Activated B cell treated with CpG ODN at 0.5 μM for 24 hours (primary cell): ENCODE measurements around the gene TFPT. TPM values are rescaled to one million over a fixed set of nuclear protein-coding genes. Genes with fewer than 3 reads are reported as not detected.

Source experiments
- ATAC-seq: fragments of 200-7000 bp; cut with Tn5 transposase; one replicate; pipeline ENCODE4 v1.10.0; 2021; ENCODE audit warnings: low read depth, mild to moderate bottlenecking, moderate library complexity
- CTCF ChIA-PET: fragments of 350-600 bp; sonication (Branson Sonifier 250); formaldehyde crosslinking; loops from one replicate; lab custom pipeline; 2021; ENCODE audit warnings: antibody characterized with exemption; lab: Charles Lee
- POLR2A ChIA-PET: fragments of 350-600 bp; sonication (Branson Sonifier 250); formaldehyde crosslinking; loops from one replicate; lab custom pipeline; 2021; ENCODE audit warnings: antibody characterized with exemption; lab: Charles Lee
- DNase-seq: peaks from one replicate; pipeline ENCODE4 v3.0.0; 2022
- H3K27ac Mint-ChIP-seq: one replicate; pipeline ENCODE4 v1.8.0; 2020; ENCODE audit warnings: mixed read lengths
- H3K27me3 Mint-ChIP-seq: one replicate; pipeline ENCODE4 v1.8.0; 2021; ENCODE audit warnings: mixed read lengths
- H3K36me3 Mint-ChIP-seq: one replicate; pipeline ENCODE4 v1.8.0; 2021; ENCODE audit warnings: low read depth, mixed read lengths
- H3K4me1 Mint-ChIP-seq: one replicate; pipeline ENCODE4 v1.8.0; 2021; ENCODE audit warnings: mixed read lengths
- H3K4me3 Mint-ChIP-seq: one replicate; pipeline ENCODE4 v1.8.0; 2020; ENCODE audit warnings: mild to moderate bottlenecking, mixed read lengths
- H3K9me3 Mint-ChIP-seq: one replicate; pipeline ENCODE4 v1.8.0; 2020; ENCODE audit warnings: mixed read lengths
- intact Hi-C: fragments of 100-400 bp; cut with micrococcal nuclease; formaldehyde crosslinking; loops from one replicate; pipeline ENCODE4 v1.15.1; 2024
- total RNA-seq: library from RNA; stranded (reverse); gene quantifications from 2 replicates; pipeline ENCODE4 v1.2.3, GENCODE V29; 2022
- TF ChIP-seq, protein P1 (sequence below): fragments of 200-600 bp; IDR thresholded peaks from one replicate; pipeline ENCODE4 v1.8.0; 2022; ENCODE audit warnings: antibody characterized with exemption, mild to moderate bottlenecking

Gene TFPT
- total RNA-seq: 16.6 and 17.9 TPM in 2 replicates

- peaks cover 36% of the 10 kb centered on the region for H3K4me1 Mint-ChIP-seq
- intact Hi-C loops: loop anchor here (1.0 to 5.0 kb wide), 8 partner anchors 13 to 1292 kb away; partner anchors contain the start of genes CNOT3, LENG1, LENG8 and MYADM
- peaks cover 42% of the 10 kb centered on the region for H3K36me3 Mint-ChIP-seq
- DNase-seq (peak; percentile 90), ATAC-seq (peak; percentile 93)
- POLR2A ChIA-PET: interaction anchor here (0.5 to 3.1 kb wide), 20 partner anchors 8 to 1539 kb away, joined by 3 to 61 read pairs (median 4); partner anchors contain the start of genes CNOT3, FIZ1, LENG1 and LENG8
- H3K4me3 Mint-ChIP-seq: peak within 1 kb of the TSS; percentile 94
- no peaks in the 10 kb centered on the region for H3K27me3 Mint-ChIP-seq
- TF ChIP-seq, protein P1, sequence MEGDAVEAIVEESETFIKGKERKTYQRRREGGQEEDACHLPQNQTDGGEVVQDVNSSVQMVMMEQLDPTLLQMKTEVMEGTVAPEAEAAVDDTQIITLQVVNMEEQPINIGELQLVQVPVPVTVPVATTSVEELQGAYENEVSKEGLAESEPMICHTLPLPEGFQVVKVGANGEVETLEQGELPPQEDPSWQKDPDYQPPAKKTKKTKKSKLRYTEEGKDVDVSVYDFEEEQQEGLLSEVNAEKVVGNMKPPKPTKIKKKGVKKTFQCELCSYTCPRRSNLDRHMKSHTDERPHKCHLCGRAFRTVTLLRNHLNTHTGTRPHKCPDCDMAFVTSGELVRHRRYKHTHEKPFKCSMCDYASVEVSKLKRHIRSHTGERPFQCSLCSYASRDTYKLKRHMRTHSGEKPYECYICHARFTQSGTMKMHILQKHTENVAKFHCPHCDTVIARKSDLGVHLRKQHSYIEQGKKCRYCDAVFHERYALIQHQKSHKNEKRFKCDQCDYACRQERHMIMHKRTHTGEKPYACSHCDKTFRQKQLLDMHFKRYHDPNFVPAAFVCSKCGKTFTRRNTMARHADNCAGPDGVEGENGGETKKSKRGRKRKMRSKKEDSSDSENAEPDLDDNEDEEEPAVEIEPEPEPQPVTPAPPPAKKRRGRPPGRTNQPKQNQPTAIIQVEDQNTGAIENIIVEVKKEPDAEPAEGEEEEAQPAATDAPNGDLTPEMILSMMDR: no peak
- H3K9me3 Mint-ChIP-seq: no peaks in the 10 kb centered on the region
- peak within 1 kb of the TSS; percentile 98 for H3K27ac Mint-ChIP-seq
- CTCF ChIA-PET: interaction anchor here (1.0 kb wide), 1 partner anchor 22 kb away, joined by 4 read pairs; no protein-coding TSS in a partner anchor
Observed at GRCh38 chr19:54115109-54116063, at the start of gene TFPT, which contains the start of gene PRPF31. TFPT (minus strand) TSS chr19:54115657; CDS start chr19:54115269, 388 bp downstream. PRPF31 (plus strand) TSS chr19:54115754; CDS start chr19:54118279, 2,525 bp downstream.

DNA sequence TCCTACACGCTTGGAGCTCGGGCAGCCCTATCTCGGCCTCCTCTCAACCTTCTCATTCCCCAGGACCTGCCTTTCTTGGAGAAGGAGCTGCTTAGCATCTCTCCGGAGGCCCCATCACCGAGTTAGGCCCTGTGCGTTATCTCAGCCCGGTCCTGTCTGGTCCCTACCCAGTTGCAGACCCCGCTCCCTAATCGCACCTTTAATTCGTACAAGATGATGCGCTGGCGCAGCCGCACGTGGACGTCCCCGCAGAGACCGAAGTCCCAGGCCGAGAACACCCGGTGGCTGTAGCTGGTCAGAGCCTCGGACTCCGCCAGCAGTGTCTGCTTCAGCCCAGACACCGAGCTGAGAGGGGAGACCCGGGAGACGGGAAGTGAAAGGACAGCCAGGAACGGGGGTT lies 49.8 kb upstream of the TFPT start:
- TF ChIP-seq, protein P1: no peak
- no peak overlapping the region for H3K27ac Mint-ChIP-seq
- peaks cover 19% of the 10 kb centered on the region for H3K27me3 Mint-ChIP-seq
- H3K4me3 Mint-ChIP-seq: no peak overlapping the region
- ATAC-seq (no peak), DNase-seq (no peak)
- H3K36me3 Mint-ChIP-seq: peaks cover 1% of the 10 kb centered on the region
- intact Hi-C loops: loop anchor here (10.0 kb wide), 1 partner anchor 130 kb away; no protein-coding TSS in a partner anchor
- H3K4me1 Mint-ChIP-seq: peaks cover 39% of the 10 kb centered on the region
- POLR2A ChIA-PET: interaction anchor here (0.7 to 1.0 kb wide), 2 partner anchors 24 to 28 kb away, joined by 3 to 4 read pairs; partner anchors contain the start of genes CNOT3 and MBOAT7
- no peaks in the 10 kb centered on the region for H3K9me3 Mint-ChIP-seq
- CTCF ChIA-PET: no interaction called here

DNA sequence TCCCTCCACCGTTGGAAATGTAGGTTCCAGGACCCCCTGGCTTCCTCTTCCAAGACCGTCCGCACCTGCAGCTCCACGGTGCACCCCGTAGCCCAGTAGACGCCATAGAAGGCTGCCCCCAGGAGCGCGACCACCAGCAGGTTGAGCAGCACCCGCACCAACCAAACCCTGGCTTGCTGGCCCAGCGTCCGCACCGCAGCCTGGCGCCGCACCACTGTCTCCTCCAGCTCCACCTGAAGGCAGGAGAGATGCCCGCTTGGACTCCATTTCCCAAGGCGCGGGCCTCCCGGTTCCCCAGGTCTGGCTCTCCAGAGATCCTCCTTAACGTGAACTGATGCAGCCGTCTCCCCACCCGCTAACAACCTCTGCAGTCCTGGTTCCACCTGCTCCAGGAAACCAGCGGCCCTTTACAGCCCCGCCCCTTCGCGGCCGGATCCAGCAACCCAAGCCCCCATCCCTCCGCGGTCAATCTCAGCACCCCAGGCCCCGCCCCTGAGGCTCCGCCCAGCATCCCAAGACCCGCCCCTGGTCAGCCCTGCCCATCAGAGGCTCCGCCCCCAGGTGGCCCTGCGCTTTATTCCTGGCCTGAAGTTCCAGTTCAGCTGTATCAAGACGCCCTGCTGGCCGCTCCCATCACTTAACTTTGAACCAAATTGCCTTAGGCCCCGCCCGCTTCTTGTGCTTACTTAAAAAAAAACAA lies 49.1 kb upstream of the TFPT start:
- Mint-ChIP-seq H3K27ac (no peak overlapping the region), H3K36me3 (peaks cover 4% of the 10 kb centered on the region), H3K4me3 (no peak overlapping the region), H3K9me3 (no peaks in the 10 kb centered on the region), H3K4me1 (peaks cover 46% of the 10 kb centered on the region), H3K27me3 (peaks cover 19% of the 10 kb centered on the region)
- ChIA-PET CTCF (no interaction called here), POLR2A (interaction anchor here (0.7 kb wide), 1 partner anchor 25 kb away, joined by 4 read pairs; the partner anchor contains the start of gene MBOAT7)
- DNase-seq: no peak
- ATAC-seq: no peak
- TF ChIP-seq, protein P1: no peak
- intact Hi-C loops: loop anchor here (10.0 kb wide), 1 partner anchor 130 kb away; no protein-coding TSS in a partner anchor

DNA sequence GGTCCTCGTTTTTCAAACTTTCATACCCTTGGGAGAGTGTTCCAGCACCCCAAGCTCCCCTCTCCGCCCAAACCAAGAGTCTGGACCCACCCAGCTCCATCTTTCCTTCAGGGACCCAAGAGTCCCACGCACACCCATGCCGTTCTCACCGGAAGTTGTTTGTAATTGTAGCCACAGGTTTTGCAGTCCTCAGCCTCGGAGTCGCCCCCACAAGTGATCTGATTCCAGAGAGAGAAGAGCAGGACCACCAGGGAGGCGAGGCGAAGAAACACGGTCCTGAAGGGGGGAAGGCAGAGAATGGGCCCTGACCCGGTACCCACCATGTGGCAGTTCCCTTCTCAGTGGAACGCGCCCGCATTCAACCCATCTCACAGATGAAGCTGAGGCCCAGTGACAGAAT lies 47.4 kb upstream of the TFPT start:
- ChIA-PET CTCF (no interaction called here), POLR2A (interaction anchor here (0.7 kb wide), 1 partner anchor 38 kb away, joined by 3 read pairs; the partner anchor contains the start of gene RPS9)
- no peak overlapping the region for H3K4me3 Mint-ChIP-seq
- peaks cover 54% of the 10 kb centered on the region for H3K4me1 Mint-ChIP-seq
- peaks cover 15% of the 10 kb centered on the region for H3K27me3 Mint-ChIP-seq
- ATAC-seq: no peak
- intact Hi-C loops: loop anchor here (1.0 to 10.0 kb wide), 2 partner anchors 38 to 132 kb away; no protein-coding TSS in a partner anchor
- H3K9me3 Mint-ChIP-seq: no peaks in the 10 kb centered on the region
- DNase-seq: no peak
- TF ChIP-seq, protein P1: no peak
- H3K36me3 Mint-ChIP-seq: peaks cover 15% of the 10 kb centered on the region
- H3K27ac Mint-ChIP-seq: no peak overlapping the region
